ENCODE data around the gene NANOS1.

- no peak for TF ChIP-seq POLR2AphosphoS5 (IDR thresholded peaks at IDR 0.05)
- TF ChIP-seq POLR2A (IDR thresholded peaks at IDR 0.05): no peak
These were observed 24.0 kb upstream of the NANOS1 start for GRCh38 chr10:119005362-119006043.

Measured in suprapubic skin (tissue), 4 donors.